IMR-90 (cell line): ENCODE results near the gene MLYCD. TPM values are rescaled to one million over a fixed set of nuclear protein-coding genes. Genes with fewer than 3 reads are reported as not detected.

Experiments used
- ATAC-seq: fragments of 200-7000 bp; cut with Tn5 transposase; 2 replicates; pipeline ENCODE4 v1.9.1; 2020; ENCODE audit warnings: low read depth, mild to moderate bottlenecking, moderate library complexity
- BruUV-seq: library from RNA; stranded (reverse); fragments of 400-500 nt; replicated peaks from 2 replicates; lab custom pipeline; 2021; lab: Mats Ljungman, UMichigan
- CTCF ChIA-PET: fragments of 300-600 bp; formaldehyde crosslinking; extraction: SDS; loops from one replicate; lab custom pipeline; 2021; ENCODE audit warnings: antibody characterized with exemption; lab: Yijun Ruan, JAX
- POLR2A ChIA-PET: fragments of 300-600 bp; sonication (Branson Sonifier 250); formaldehyde crosslinking; loops from one replicate; lab custom pipeline; 2022; ENCODE audit warnings: antibody characterized with exemption; ENCODE audit not compliant: unreplicated experiment; lab: Charles Lee
- DNase-seq: peaks from one replicate; pipeline ENCODE4 v3.0.0; 2013
- H2AFZ ChIP-seq: replicated peaks from 2 replicates; pipeline ENCODE3; 2013; ENCODE audit warnings: low read length, mild to moderate bottlenecking; ENCODE audit not compliant: poor library complexity
- H2AK5ac ChIP-seq: 2 replicates; pipeline ENCODE4 v1.6.1; 2013; ENCODE audit warnings: low read depth, low read length, inconsistent platforms
- H2AK9ac ChIP-seq: replicated peaks from 2 replicates; pipeline ENCODE3; 2013; ENCODE audit warnings: mild to moderate bottlenecking, low read depth, low read length, moderate library complexity; ENCODE audit not compliant: poor library complexity
- H2BK120ac ChIP-seq: 2 replicates; pipeline ENCODE4 v1.6.1; 2013; ENCODE audit warnings: low read depth, low read length, inconsistent platforms
- H2BK15ac ChIP-seq: 3 replicates; pipeline ENCODE4 v1.6.1; 2013; ENCODE audit warnings: low read depth, low read length, inconsistent platforms
- H2BK20ac ChIP-seq: 2 replicates; pipeline ENCODE4 v1.6.1; 2013; ENCODE audit warnings: low read depth, mild to moderate bottlenecking, inconsistent platforms, low read length, moderate library complexity
- H2BK5ac ChIP-seq: 2 replicates; pipeline ENCODE4 v1.6.1; 2013; ENCODE audit warnings: mild to moderate bottlenecking, low read depth, low read length, inconsistent platforms; ENCODE audit not compliant: poor library complexity, severe bottlenecking
- H3K14ac ChIP-seq: replicated peaks from 2 replicates; pipeline ENCODE4 v1.6.1; 2013; ENCODE audit warnings: low read depth, low read length, inconsistent platforms
- H3K18ac ChIP-seq: 2 replicates; pipeline ENCODE4 v1.6.1; 2013; ENCODE audit warnings: low read depth, low read length, control low read depth
- H3K23ac ChIP-seq: 2 replicates; pipeline ENCODE4 v1.6.1; 2013; ENCODE audit warnings: low read depth, low read length, inconsistent platforms
- H3K27ac ChIP-seq: 2 replicates; pipeline ENCODE4 v1.5.1; 2013; ENCODE audit warnings: mild to moderate bottlenecking, control low read depth, low read length; ENCODE audit not compliant: insufficient read depth
- H3K27me3 ChIP-seq: 2 replicates; pipeline ENCODE4 v1.6.1; 2013; ENCODE audit warnings: low read length; ENCODE audit not compliant: control insufficient read depth, insufficient read depth
- H3K36me3 ChIP-seq: 2 replicates; pipeline ENCODE4 v1.6.1; 2013; ENCODE audit warnings: low read length, mixed read lengths; ENCODE audit not compliant: control insufficient read depth, insufficient read depth
- H3K4ac ChIP-seq: 2 replicates; pipeline ENCODE4 v1.6.1; 2013; ENCODE audit warnings: low read depth, low read length, inconsistent platforms
- H3K4me1 ChIP-seq: 2 replicates; pipeline ENCODE4 v1.6.1; 2013; ENCODE audit warnings: low read length, mixed read lengths; ENCODE audit not compliant: control insufficient read depth, insufficient read depth
- H3K4me2 ChIP-seq: 2 replicates; pipeline ENCODE4 v1.6.1; 2013; ENCODE audit warnings: low read depth, mild to moderate bottlenecking, control low read depth, low read length, moderate library complexity
- H3K4me3 ChIP-seq: 2 replicates; pipeline ENCODE4 v1.5.1; 2013; ENCODE audit warnings: low read depth, mild to moderate bottlenecking, control low read depth, low read length, moderate library complexity; ENCODE audit not compliant: insufficient read depth
- H3K56ac ChIP-seq: 2 replicates; pipeline ENCODE4 v1.6.1; 2013; ENCODE audit warnings: low read length, inconsistent platforms; ENCODE audit not compliant: insufficient read depth; ENCODE audit errors: extremely low read depth
- H3K79me1 ChIP-seq, 2 experiments: 2 replicates each; pipeline ENCODE4 v1.6.1; 2013; ENCODE audit warnings: low read length in 2 of 2, inconsistent platforms in 1 of 2, low read depth in 1 of 2
- H3K9ac ChIP-seq: 2 replicates; pipeline ENCODE4 v1.6.1; 2013; ENCODE audit warnings: low read depth, low read length, control low read depth
- H3K9me1 ChIP-seq: 2 replicates; pipeline ENCODE4 v1.6.1; 2013; ENCODE audit warnings: low read length, inconsistent platforms; ENCODE audit not compliant: insufficient read depth
- H3K9me3 ChIP-seq: 2 replicates; pipeline ENCODE4 v1.6.1; 2013; ENCODE audit warnings: low read length; ENCODE audit not compliant: control insufficient read depth, insufficient read depth
- H4K20me1 ChIP-seq: 2 replicates; pipeline ENCODE4 v1.6.1; 2013; ENCODE audit warnings: low read length, inconsistent platforms; ENCODE audit not compliant: insufficient read depth
- H4K5ac ChIP-seq: 2 replicates; pipeline ENCODE4 v1.6.1; 2013; ENCODE audit warnings: mild to moderate bottlenecking, low read depth, low read length, control low read depth
- H4K8ac ChIP-seq, 2 experiments: 2 replicates each; pipeline ENCODE4 v1.6.1; 2013; ENCODE audit warnings: low read depth in 2 of 2, low read length in 2 of 2, control low read depth in 1 of 2, inconsistent platforms in 1 of 2
- H4K91ac ChIP-seq: 2 replicates; pipeline ENCODE4 v1.6.1; 2013; ENCODE audit warnings: low read depth, low read length, inconsistent platforms; ENCODE audit not compliant: insufficient read depth
- CHD1 ChIP-seq: IDR thresholded peaks from 2 replicates; pipeline ENCODE4 v1.6.1; 2012; ENCODE audit warnings: low read depth, low read length, improper control_type of control experiment
- MAFK ChIP-seq: IDR thresholded peaks from 2 replicates; pipeline ENCODE4 v1.6.1; 2012; ENCODE audit warnings: low read depth, low read length, improper control_type of control experiment
- MAZ ChIP-seq: IDR thresholded peaks from 2 replicates; pipeline ENCODE4 v1.6.1; 2012; ENCODE audit warnings: low read depth, mild to moderate bottlenecking, low read length, improper control_type of control experiment, moderate library complexity, borderline replicate concordance
- POLR2A ChIP-seq: IDR thresholded peaks from 2 replicates; pipeline ENCODE4 v1.6.1; 2012; ENCODE audit warnings: mild to moderate bottlenecking, low read depth, low read length
- RAD21 ChIP-seq: IDR thresholded peaks from 2 replicates; pipeline ENCODE4 v1.6.1; 2012; ENCODE audit warnings: low read length, improper control_type of control experiment
- RFX5 ChIP-seq: IDR thresholded peaks from 2 replicates; pipeline ENCODE4 v1.8.0; 2012; ENCODE audit warnings: low read depth, mild to moderate bottlenecking, low read length, moderate library complexity
- SMC3 ChIP-seq: fragments of 150-350 bp; IDR thresholded peaks from 2 replicates; pipeline ENCODE4 v1.6.1; 2016; ENCODE audit warnings: low read depth, mild to moderate bottlenecking, antibody characterized with exemption, low read length, moderate library complexity
- WGBS, 2 experiments: methylation state at CpG; one replicate each; pipeline versions ENCODE4 v1.1.5 to v1.1.7; 2013; ENCODE audit warnings: missing lambda C conversion rate in 2 of 2; ENCODE audit not compliant: insufficient read length in 1 of 2; ENCODE audit errors: extremely low coverage in 2 of 2; 5-methylcytosine and 5-hydroxymethylcytosine counted together
- dilution Hi-C: fragments of 300-500 bp; cut with HindIII; formaldehyde crosslinking; loops from one replicate; pipeline ENCODE4 v1.14.3; 2018; ENCODE audit warnings: low sequenced_read_pairs; ENCODE audit not compliant: unreplicated experiment
- in situ Hi-C: fragments of 300-500 bp; cut with MboI; formaldehyde crosslinking; loops from 3 replicates; pipeline ENCODE4 v1.14.3; 2019; ENCODE audit warnings: low sequenced_read_pairs, inconsistent platforms, mixed read lengths
- intact Hi-C: fragments of 100-400 bp; cut with micrococcal nuclease; formaldehyde crosslinking; loops from 2 replicates; pipeline ENCODE4 v1.10.0; 2022
- polyA plus RNA-seq, 3 experiments: library from polyadenylated mRNA; depleted of rRNA; stranded (reverse); fragments of >200 nt; gene quantifications; 2 replicates each; pipeline ENCODE4 v1.2.3, GENCODE V29; 2012; ENCODE audit warnings: low replicate concordance in 1 of 3
- total RNA-seq: library from RNA; depleted of rRNA; stranded (reverse); fragments of >200 nt; gene quantifications from 2 replicates; pipeline ENCODE4 v1.2.3, GENCODE V29; 2012

The MLYCD gene
- total and polyA plus RNA-seq, 2 of the 4 experiments (the other 2 are of a cell fraction) = 1.9 to 2.7 TPM

- H2AK9ac ChIP-seq = no peak overlapping the region
- no peaks in the 10 kb centered on the region for H3K27me3 ChIP-seq
- CTCF ChIA-PET = no interaction called here
- H4K5ac ChIP-seq = no peak overlapping the region
- H2BK20ac ChIP-seq = no peak overlapping the region
- H3K27ac ChIP-seq = no peak overlapping the region
- DNase-seq (no peak), ATAC-seq (no peak)
- no peaks in the 10 kb centered on the region for H3K9me3 ChIP-seq
- no peak overlapping the region for H3K4ac ChIP-seq
- H2BK5ac ChIP-seq = no peak overlapping the region
- in situ Hi-C loops = loop anchor here (25.0 kb wide), 1 partner anchor 536 kb away; no protein-coding TSS in a partner anchor
- no peak overlapping the region for H3K4me2 ChIP-seq
- TF ChIP-seq RAD21 (no peak), RFX5 (no peak), POLR2A (no peak), SMC3 (no peak), MAZ (no peak), CHD1 (no peak), MAFK (no peak)
- no peak overlapping the region for H3K18ac ChIP-seq
- no peak overlapping the region for H2AFZ ChIP-seq
- H4K91ac ChIP-seq = no peak overlapping the region
- peaks cover 0 to 23% of the 10 kb centered on the region in 2 experiments; a peak in 1 of 4 replicates for H3K79me1 ChIP-seq
- no TSS peak for BruUV-seq
- H3K23ac ChIP-seq = no peak overlapping the region
- dilution Hi-C loops = no loop called here
- peaks cover 8% of the 10 kb centered on the region for H3K9me1 ChIP-seq
- no peak overlapping the region for H2BK15ac ChIP-seq
- H4K8ac ChIP-seq = no peak overlapping the region
- H4K20me1 ChIP-seq = peaks cover 14% of the 10 kb centered on the region; the same call in 1 of the 2 replicates
- no peak overlapping the region for H3K14ac ChIP-seq
- WGBS, 2 experiments = 47% methylated on average over 3 of the region's 8 CpGs; no CpG with 5 or more reads in 1 of the 2 experiments
- H3K4me3 ChIP-seq = no peak overlapping the region
- intact Hi-C loops = no loop called here
- no peak overlapping the region for H2BK120ac ChIP-seq
- H3K56ac ChIP-seq = no peak overlapping the region
- H3K9ac ChIP-seq = no peak overlapping the region
- POLR2A ChIA-PET = no interaction called here
- peaks cover 14% of the 10 kb centered on the region for H3K4me1 ChIP-seq
- peak overlapping the region; percentile 68; the same call in 1 of the 2 replicates for H2AK5ac ChIP-seq
- H3K36me3 ChIP-seq = no peaks in the 10 kb centered on the region; the same call in 1 of the 2 replicates
Observed at GRCh38 chr16:83951544-83951943, 52.6 kb downstream of the MLYCD start.
